Fibroblast of mammary gland (primary cell): ENCODE measurements around the gene TRAPPC10.

Source experiments
- DNase-seq: peaks from one replicate; pipeline ENCODE4 v3.0.0-alpha.2; 2010; ENCODE audit warnings: low read depth
- H3K4me3 ChIP-seq: 2 replicates; pipeline ENCODE4 v1.5.1; 2011; ENCODE audit warnings: low read depth, mild to moderate bottlenecking, low read length, moderate library complexity; ENCODE audit not compliant: control insufficient read depth
- CTCF ChIP-seq: conservative IDR thresholded peaks from 2 replicates; pipeline ENCODE4 v1.5.1; 2011; ENCODE audit warnings: low read depth, low read length, inconsistent platforms; ENCODE audit not compliant: control insufficient read depth, insufficient read depth

TRAPPC10 gene

GRCh38 chr21:43983390-43983789 lies 28.7 kb upstream of the TRAPPC10 start:
- TF ChIP-seq CTCF: no peak
- no peak for DNase-seq
- H3K4me3 ChIP-seq: no peak overlapping the region

GRCh38 chr21:43983860-43984420 lies 28.2 kb upstream of the TRAPPC10 start:
- no peak overlapping the region for H3K4me3 ChIP-seq
- DNase-seq: no peak
- TF ChIP-seq CTCF: no peak

- DNase-seq: peak; percentile 10
- no peak overlapping the region for H3K4me3 ChIP-seq
- no peak for TF ChIP-seq CTCF
These were observed 27.0 kb upstream of the TRAPPC10 start for GRCh38 chr21:43984905-43985689.

GRCh38 chr21:43985690-43986251 lies 26.3 kb upstream of the TRAPPC10 start:
- H3K4me3 ChIP-seq: no peak overlapping the region

DNA sequence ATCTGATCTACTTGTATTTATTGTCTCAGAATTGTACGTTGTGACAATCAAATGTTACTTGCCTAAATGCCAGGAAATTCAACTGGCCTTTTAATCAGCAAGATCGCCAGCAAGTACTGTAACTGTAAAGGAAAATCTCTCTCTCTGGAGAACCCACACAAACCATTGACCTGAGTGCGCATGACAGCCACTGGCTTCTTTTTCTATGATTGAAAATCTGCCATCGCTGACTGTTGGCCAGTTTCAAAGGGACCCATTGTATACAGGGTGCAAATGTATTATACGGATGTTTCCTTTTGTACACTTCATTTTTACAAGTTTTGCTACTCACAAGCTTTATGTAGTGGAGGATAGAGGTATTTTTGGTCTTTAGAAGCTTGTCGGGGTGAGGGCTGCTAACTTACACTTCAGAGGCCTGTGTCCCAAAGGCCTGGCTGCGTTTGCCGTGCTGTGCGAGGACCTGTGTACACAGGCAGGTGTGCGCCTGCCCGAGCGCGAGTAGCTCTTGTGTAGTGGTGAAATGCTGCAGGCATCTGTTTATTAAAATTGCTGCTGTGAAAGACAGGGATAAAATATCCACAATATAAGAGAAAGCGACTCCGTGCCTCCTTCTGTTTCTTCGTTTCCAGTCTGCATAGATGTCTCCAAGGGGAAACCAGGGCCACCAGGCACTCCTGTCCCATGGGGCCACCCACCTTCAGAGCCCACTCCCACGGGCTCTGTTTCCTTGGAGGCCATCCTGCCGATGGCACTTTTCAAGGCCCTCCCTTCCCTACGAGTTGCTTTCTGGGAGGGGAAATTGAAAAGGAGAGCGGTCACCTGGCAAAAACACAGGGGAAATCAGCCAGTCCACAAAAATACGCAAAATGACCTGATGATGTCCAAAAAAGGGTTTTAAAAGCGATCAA lies 25.3 kb upstream of the TRAPPC10 start:
- no peak overlapping the region for H3K4me3 ChIP-seq
- no peak for TF ChIP-seq CTCF

More at GRCh38 chr21:43985690-43986251, 26.3 kb upstream of the TRAPPC10 start:
- DNase-seq: no peak
- no peak for TF ChIP-seq CTCF

GRCh38 chr21:43987509-43987908 lies 24.6 kb upstream of the TRAPPC10 start:
- TF ChIP-seq CTCF: no peak
- DNase-seq: no peak
- H3K4me3 ChIP-seq: no peak overlapping the region

More for the DNA sequence above, 25.3 kb upstream of the TRAPPC10 start:
- DNase-seq: no peak
